Measurements from ENCODE around the gene MAN1C1. TPM values are rescaled to one million over a fixed set of nuclear protein-coding genes. Genes with fewer than 3 reads are reported as not detected.
A peak's percentile ranks its signal among the peaks of the same experiment; 100 is the strongest.

Gene MAN1C1
- total RNA-seq, 4 donors from 2014 or later, result 28.1 to 60.4 (median 32.7) TPM

- peak; percentile 91 to 93 for DNase-seq
- TF ChIP-seq CTCF (IDR thresholded peaks at IDR 0.05), result no peak
- peak in 1 of 2 donors; percentile 86 for TF ChIP-seq POLR2A (IDR thresholded peaks at IDR 0.05)
- 44 to 50% methylated on average over 2 to 8 of the region's 8 CpGs for WGBS, 2 donors
- no peaks in the 10 kb centered on the region for H3K9me3 ChIP-seq
- H3K27me3 ChIP-seq, result no peaks in the 10 kb centered on the region
- no peaks in the 10 kb centered on the region for H3K36me3 ChIP-seq
- peaks cover 36 to 44% of the 10 kb centered on the region in 2 donors for H3K4me1 ChIP-seq
- H3K4me3 ChIP-seq (replicated peaks in 1 of 3), result no peak overlapping the region
- intact Hi-C loops (cut with DNase I), result loop anchor here (5.0 kb wide), 1 partner anchor 51 kb away; no protein-coding TSS in a partner anchor
- H3K27ac ChIP-seq, result peak overlapping the region; percentile 83 to 99 (median 85)
Observed at GRCh38 chr1:25748531-25749205, 132.1 kb downstream of the MAN1C1 start.

- Histone ChIP-seq H3K36me3 (no peaks in the 10 kb centered on the region), H3K27me3 (no peaks in the 10 kb centered on the region), H3K27ac (no peak overlapping the region), H3K9me3 (no peaks in the 10 kb centered on the region), H3K4me3 (replicated peaks in 1 of 3) (no peak overlapping the region), H3K4me1 (peaks cover 15 to 22% of the 10 kb centered on the region in 2 donors)
- DNase-seq, result no peak
- TF ChIP-seq CTCF (IDR thresholded peaks at IDR 0.05) (no peak), POLR2A (IDR thresholded peaks at IDR 0.05) (no peak)
- intact Hi-C loops (cut with DNase I), result no loop called here
- 91 to 95% methylated on average over 5 to 6 of the region's 6 CpGs for WGBS, 2 donors
Observed at GRCh38 chr1:25750923-25751605, 134.5 kb downstream of the MAN1C1 start.

- H3K4me1 ChIP-seq, result peaks cover 7 to 12% of the 10 kb centered on the region in 2 donors
- no peak overlapping the region for H3K27ac ChIP-seq
- H3K4me3 ChIP-seq (replicated peaks in 1 of 3), result no peak overlapping the region
- H3K27me3 ChIP-seq, result no peaks in the 10 kb centered on the region
- no peak for DNase-seq
- no peaks in the 10 kb centered on the region for H3K36me3 ChIP-seq
- no peaks in the 10 kb centered on the region for H3K9me3 ChIP-seq
- intact Hi-C loops (cut with DNase I), result no loop called here
- no peak for TF ChIP-seq POLR2A (IDR thresholded peaks at IDR 0.05)
- TF ChIP-seq CTCF (IDR thresholded peaks at IDR 0.05), result no peak
- WGBS, 2 donors, result 71 to 77% methylated on average over 12 to 17 of the region's 17 CpGs
Observed at GRCh38 chr1:25754470-25755181, 138.0 kb downstream of the MAN1C1 start.

- Histone ChIP-seq H3K27ac (no peak overlapping the region), H3K36me3 (no peaks in the 10 kb centered on the region), H3K4me1 (peaks cover 12 to 18% of the 10 kb centered on the region in 2 donors), H3K9me3 (no peaks in the 10 kb centered on the region), H3K4me3 (replicated peaks in 1 of 3) (no peak overlapping the region), H3K27me3 (no peaks in the 10 kb centered on the region)
- WGBS, 2 donors, result 93% methylated on average over 7 of the region's 7 CpGs
- TF ChIP-seq POLR2A (IDR thresholded peaks at IDR 0.05) (no peak), CTCF (IDR thresholded peaks at IDR 0.05) (no peak)
- intact Hi-C loops (cut with DNase I), result no loop called here
- DNase-seq, result no peak
Observed at GRCh38 chr1:25755475-25756125, 139.0 kb downstream of the MAN1C1 start.
